Activated CD4-positive, alpha-beta T cell treated with anti-CD3 and anti-CD28 coated beads for 24 hours (primary cell): ENCODE results near the gene OTUB2.

Source experiments
- DNase-seq, 2 donors: peaks; one replicate each; pipeline ENCODE4 v3.0.0-alpha.2; 2020; ENCODE audit warnings: low read depth in 2 of 2

The OTUB2 gene

DNA sequence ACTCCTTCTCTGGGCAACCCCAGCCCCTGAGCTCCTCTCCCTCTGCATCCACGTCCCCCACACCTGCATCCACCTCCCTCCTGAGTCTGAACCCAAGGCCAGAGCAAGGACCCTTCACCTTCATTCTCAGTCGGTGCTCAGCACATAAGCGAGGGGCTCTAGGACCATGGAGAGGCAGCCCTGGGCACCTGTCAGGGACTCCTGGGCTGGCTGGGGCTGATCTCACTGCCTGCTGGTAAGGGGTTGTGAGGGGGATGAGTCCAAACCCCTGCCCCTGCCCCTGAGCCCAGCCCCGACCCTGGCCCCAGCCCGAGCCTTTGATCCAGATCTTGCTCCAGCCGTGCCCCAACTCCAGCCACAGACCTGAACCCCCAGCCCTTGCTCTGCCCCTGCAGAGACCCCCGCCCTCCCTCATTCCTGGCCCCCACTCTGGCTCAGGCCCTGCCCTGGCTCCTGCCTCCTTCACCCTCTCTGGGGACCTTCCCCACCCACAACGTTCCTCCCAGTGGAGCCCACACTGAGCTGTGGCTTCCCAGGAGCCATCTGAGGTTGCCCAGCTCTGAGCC, 29.9 kb upstream of the OTUB2 start:
- no peak for DNase-seq

GRCh38 chr14:93997082-93997481, 29.1 kb upstream of the OTUB2 start, which contains the start of gene CCDC197:
Gene CCDC197 (plus strand): TSS chr14:93997301. CDS start chr14:93998132, 831 bp downstream.
- DNase-seq: no peak

GRCh38 chr14:93997916-93998870, 27.9 kb upstream of the OTUB2 start:
- no peak for DNase-seq

GRCh38 chr14:93998871-93999403, 27.2 kb upstream of the OTUB2 start:
- DNase-seq: no peak

DNA sequence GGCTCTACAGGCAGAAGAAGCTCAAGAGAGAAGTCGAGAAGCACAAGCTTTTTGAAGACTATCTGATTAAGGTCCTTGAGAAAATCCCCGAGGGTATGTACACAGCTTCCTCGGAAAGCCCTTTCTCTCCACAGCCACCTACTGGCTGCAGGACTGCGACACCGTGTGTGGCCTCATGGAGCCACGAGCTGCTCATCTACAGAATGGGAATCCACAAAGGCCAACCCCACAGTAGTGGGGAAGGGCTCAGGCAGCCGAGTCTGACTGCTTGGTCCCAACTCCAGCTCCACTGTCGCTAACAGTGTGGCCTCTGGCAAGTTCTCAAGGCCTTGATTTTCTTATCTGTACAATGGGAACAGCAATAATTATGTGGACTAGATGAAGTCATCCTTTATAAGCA, 26.6 kb upstream of the OTUB2 start:
- DNase-seq: no peak

GRCh38 chr14:94000267-94000666, 25.9 kb upstream of the OTUB2 start:
- no peak for DNase-seq

DNA sequence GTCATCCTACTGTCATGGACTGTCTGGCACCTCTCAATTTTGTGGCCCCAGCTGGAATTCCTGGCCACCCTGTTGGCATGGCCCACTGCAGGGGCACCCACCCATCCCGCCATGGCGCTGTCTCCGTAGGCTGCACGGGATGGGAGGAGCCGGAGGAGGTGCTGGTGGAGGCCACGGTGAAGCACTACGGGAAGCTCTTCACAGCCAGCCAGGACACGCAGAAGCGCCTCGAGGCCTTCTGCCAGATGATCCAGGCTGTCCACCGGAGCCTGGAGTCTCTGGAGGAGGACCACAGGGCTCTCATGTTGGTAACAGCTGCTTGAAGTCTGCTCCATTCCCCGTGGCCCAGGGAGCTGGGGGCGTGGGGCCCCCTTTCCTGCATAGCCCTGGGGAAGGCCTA, 25.1 kb upstream of the OTUB2 start:
- no peak for DNase-seq

GRCh38 chr14:94001501-94002396, 24.4 kb upstream of the OTUB2 start:
- DNase-seq: peak; percentile 49 to 51

GRCh38 chr14:94003397-94003796, 22.7 kb upstream of the OTUB2 start:
- DNase-seq: no peak

DNA sequence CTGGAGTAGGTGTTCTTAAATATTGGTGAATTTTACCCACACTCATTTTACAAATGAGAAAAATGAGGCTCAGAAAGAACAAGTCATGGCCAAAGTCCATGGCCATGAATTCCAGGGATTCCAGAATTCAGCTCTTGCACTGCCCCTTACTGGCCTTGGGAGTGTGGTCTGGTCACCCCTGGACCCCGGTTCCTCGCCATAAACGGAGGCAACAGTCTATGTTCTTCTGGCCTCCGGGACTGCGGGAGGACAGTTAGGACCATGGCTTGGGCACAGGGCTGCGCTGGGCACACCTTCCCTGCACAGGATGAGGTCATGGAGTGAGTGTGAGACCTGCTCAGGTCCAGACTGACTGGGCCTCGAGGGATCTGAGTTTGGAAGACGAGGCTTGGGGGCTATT, 22.1 kb upstream of the OTUB2 start:
- no peak for DNase-seq

GRCh38 chr14:94005324-94006073, 20.6 kb upstream of the OTUB2 start:
- no peak for DNase-seq

GRCh38 chr14:94008234-94008633, 17.9 kb upstream of the OTUB2 start:
- DNase-seq: no peak

DNA sequence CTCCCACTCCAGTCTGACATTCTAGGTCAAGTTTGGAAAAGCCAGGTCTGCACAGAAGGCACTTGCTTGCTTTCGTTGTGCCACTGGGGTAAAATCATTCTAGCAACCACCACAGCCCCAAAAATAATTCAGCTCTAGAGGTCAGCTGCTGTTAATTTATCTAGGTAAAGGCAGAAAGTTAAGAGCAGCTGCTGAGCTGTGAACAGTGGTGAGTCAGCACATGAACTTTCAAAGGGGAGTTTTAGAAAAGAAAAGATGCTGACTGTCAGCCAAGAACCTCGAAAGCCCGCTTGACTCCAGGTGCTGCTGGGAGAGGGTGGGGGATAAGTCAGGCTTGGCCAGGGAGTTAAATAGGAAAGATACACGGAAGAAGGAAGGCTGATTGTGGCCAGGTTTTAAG, 16.4 kb upstream of the OTUB2 start:
- DNase-seq: no peak

DNA sequence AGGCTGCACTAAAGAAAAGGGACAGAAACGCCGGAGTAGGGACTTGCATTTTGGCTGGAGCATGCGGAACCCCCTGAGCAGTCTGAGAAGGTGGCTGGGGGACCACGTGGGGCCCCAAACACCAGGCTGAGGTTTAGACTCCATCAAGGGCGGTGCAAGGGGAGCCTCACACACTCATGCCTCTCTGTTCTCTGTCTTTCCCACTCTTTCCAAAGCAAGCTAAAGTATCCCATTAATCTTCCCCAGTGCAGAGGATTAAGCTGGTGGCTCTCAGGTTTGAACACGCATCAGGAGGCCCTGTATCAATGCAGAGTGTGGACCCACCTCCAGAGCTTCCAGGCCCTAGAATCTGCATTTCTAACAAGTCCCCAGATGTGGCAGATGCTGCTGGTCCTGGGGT, 15.5 kb upstream of the OTUB2 start:
- DNase-seq: no peak

GRCh38 chr14:94011795-94012194, 14.3 kb upstream of the OTUB2 start:
- DNase-seq: no peak

GRCh38 chr14:94014382-94014781, 11.8 kb upstream of the OTUB2 start:
- DNase-seq: no peak

DNA sequence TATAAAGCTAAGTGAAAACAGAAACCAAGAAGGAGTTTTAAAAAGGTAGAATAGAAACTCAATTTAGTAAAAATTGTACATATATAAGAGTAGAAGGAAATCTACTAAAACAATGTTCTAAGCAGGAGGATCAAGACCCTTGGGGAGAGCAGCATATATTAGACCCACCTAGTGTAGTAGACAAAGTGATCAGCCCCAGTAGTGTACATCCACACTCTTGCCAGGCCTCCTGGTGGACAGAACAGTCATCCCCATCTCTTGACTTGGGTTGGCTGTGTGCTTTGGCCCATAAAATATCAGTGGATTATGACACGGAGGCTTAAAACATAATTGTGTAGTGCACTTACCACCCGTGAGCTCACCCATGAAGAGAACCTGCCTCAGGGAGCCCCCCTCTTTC, 10.9 kb upstream of the OTUB2 start:
- no peak for DNase-seq

- DNase-seq: no peak
Observed at GRCh38 chr14:94016446-94016976, 9.6 kb upstream of the OTUB2 start.

- no peak for DNase-seq
Observed at GRCh38 chr14:94018308-94018707, 7.8 kb upstream of the OTUB2 start.

DNA sequence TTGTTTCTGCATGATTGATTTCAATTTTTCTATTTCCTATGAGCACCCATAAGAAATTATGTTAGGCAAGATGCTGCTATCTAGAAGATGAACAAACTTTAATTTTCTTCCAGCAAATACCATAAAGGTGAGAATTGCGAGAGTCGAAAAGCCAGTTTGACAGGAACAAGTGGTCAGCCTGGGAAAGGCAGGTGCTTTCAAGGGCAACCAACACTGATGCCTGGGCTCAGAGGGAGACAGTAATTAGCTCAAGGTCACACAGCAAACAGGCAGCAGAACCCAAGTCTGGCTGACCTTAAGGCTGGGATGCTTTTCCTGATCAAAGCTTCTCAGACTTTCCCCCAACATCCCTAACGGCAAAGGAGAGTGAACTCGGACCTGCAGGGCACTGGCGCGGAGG, 6.8 kb upstream of the OTUB2 start:
- no peak for DNase-seq

DNA sequence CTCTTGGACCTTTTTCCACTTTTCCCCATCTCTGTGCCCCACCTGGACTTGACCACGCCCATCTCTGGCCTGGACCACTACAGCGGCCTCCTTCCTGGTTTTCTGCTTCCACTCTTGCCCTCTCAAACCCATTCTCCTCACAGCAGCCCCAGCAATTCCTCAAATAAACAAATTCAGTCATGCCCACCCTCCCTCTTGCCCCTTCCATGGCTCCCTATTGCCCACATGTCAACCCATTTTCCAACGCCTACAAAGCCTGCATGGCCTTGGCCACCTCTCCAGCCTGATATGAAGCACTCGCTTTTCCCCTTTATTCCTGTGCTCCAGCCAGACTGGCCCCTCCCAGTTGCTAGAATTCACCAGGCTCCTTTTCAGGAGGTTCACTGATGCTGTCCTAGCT, 5.9 kb upstream of the OTUB2 start:
- DNase-seq: no peak
